NCI-H2227 treated with DMSO at 0.1 percent for 48 hours (cell line): Measurements from ENCODE around the gene ZBTB43.
"Not testable (repeated sequence)": the region's sequence is repeated elsewhere in the genome, so short reads cannot be mapped to it uniquely, and the experiment has no call there.

Experiments
- DNase-seq: peaks from one replicate; lab custom pipeline; 2025; lab: John Stamatoyannopoulos, UW

The ZBTB43 gene

GRCh38 chr9:126791406-126792230 lies 13.2 kb upstream of the ZBTB43 start:
- DNase-seq = no peak

- DNase-seq = no peak
These were observed 11.0 kb upstream of the ZBTB43 start for GRCh38 chr9:126793686-126794417.

GRCh38 chr9:126794441-126794840 lies 10.4 kb upstream of the ZBTB43 start:
- DNase-seq = no peak

GRCh38 chr9:126796758-126797157 lies 8.1 kb upstream of the ZBTB43 start:
- DNase-seq = no peak

- no peak for DNase-seq
These were observed 6.9 kb upstream of the ZBTB43 start for GRCh38 chr9:126797903-126798302.

GRCh38 chr9:126799034-126799433 lies 5.8 kb upstream of the ZBTB43 start:
- DNase-seq = no peak

- DNase-seq = no peak
These were observed 2.4 kb upstream of the ZBTB43 start for GRCh38 chr9:126802318-126803059.

- no peak for DNase-seq
These were observed 593 bp upstream of the ZBTB43 start for GRCh38 chr9:126804198-126804695.

- DNase-seq = no peak
These were observed 868 bp downstream of the ZBTB43 start for GRCh38 chr9:126805554-126806262.

GRCh38 chr9:126806336-126806735 lies 1.5 kb downstream of the ZBTB43 start:
- DNase-seq = no peak

- no peak for DNase-seq
These were observed 4.2 kb downstream of the ZBTB43 start for GRCh38 chr9:126809068-126809467.

- DNase-seq = not testable (repeated sequence)
These were observed 5.4 kb downstream of the ZBTB43 start for GRCh38 chr9:126810221-126810620.

GRCh38 chr9:126813072-126813471 lies 8.2 kb downstream of the ZBTB43 start:
- DNase-seq = no peak

- no peak for DNase-seq
These were observed 9.3 kb downstream of the ZBTB43 start for GRCh38 chr9:126814091-126814490.

GRCh38 chr9:126817615-126818014 lies 12.8 kb downstream of the ZBTB43 start:
- not testable (repeated sequence) for DNase-seq

GRCh38 chr9:126818482-126818881 lies 13.6 kb downstream of the ZBTB43 start:
- DNase-seq = no peak

- DNase-seq = no peak
These were observed 14.6 kb downstream of the ZBTB43 start for GRCh38 chr9:126819482-126819881.

GRCh38 chr9:126822278-126822677 lies 17.4 kb downstream of the ZBTB43 start:
- DNase-seq = no peak

- DNase-seq = no peak
These were observed 18.0 kb downstream of the ZBTB43 start for GRCh38 chr9:126822873-126823272.

- DNase-seq = not testable (repeated sequence)
These were observed 19.2 kb downstream of the ZBTB43 start for GRCh38 chr9:126824052-126824451.

GRCh38 chr9:126827227-126827626 lies 22.4 kb downstream of the ZBTB43 start:
- DNase-seq = no peak

- DNase-seq = no peak
These were observed 24.2 kb downstream of the ZBTB43 start for GRCh38 chr9:126829035-126829434.
